GM19438 (cell line): ENCODE measurements around the gene TRNT1.

ENCODE experiments used
- ATAC-seq: cut with Tn5 transposase; IDR thresholded peaks from one replicate; pipeline ENCODE4 v1.9.1; 2021; ENCODE audit warnings: low read depth; ENCODE audit not compliant: unreplicated experiment

The TRNT1 gene

DNA sequence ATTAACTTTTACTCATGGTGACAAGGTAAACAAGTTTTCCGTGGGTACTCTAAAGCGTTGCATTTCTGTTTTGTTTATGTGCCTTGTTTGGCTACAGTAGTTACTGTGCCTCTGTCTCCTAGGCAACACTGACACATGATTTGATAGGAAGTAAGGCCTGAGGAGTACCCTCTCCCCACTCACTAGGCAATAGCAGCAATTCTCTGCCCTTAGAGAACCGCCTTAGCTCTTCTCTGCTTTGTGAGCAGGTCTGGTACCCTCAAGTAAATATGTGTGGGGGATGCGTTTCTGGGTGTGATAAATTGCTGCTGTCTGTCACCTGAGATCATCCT lies 16.5 kb upstream of the TRNT1 start, which contains the start of gene IL5RA:
TSS of gene IL5RA (minus strand) at position 76 of the 332 bp plus-strand sequence. CDS start 5,390 bp downstream, outside the sequence.
- peak; percentile 53 for ATAC-seq

DNA sequence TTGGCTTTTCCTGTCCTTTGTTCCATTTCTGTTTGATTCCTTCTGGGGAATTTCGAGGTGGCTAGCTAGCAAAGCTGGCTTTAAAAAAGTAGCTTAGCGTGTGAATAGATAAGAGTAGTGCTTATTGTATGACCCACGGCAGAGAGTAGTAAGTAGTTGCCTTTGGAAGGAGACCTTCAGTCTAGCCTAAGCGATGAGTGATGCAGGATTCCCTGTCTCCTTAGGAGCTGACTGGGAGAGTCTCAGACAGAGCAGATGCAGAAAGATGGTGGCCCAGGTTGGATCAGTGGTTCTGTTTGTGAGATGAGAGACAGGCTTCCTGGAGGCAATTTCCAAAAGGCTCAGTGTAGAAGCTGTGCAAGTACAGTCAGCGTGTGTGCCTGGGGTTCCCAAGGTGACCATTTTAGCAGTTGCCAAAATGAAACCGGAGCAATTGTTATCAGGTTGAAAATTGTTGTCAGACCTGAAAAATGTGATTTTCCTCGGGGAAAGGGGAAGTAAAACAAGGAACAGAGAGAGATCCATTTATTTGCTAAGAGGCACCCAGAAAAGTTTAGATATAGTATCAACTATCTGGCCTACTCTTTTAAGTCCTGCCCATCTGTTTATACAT lies 15.9 kb upstream of the TRNT1 start:
- peak; percentile 52 for ATAC-seq

DNA sequence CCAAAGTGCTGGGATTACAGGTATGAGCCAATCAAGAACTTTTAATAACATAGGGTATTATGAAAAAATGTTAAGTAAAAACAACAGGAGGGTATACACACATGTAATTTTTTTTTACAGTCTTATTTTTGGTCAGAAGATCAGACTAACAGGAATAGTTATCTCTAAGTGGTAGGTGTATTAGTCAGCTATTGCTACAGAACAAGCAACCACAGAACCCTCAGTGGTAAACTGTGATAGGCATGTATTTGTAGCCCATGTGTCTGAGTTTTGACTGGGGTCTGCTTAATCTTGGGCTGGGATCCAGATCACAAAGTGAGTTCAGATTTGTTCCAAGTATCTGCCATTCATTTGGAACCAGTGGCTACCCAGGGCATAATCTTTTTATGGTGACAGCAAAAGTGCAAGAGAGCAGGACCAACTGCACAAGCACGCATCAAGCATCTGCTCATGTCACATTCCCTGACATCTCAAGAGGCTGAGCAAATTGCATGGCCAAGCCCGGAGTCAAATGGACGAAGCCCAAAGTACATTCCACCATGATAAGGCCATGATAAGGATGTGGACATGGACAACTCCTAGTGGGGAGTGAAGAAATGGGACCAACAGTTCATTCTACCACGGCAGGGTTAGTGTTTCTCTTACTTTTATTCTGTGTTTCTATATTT lies 13.6 kb upstream of the TRNT1 start:
- no peak for ATAC-seq

DNA sequence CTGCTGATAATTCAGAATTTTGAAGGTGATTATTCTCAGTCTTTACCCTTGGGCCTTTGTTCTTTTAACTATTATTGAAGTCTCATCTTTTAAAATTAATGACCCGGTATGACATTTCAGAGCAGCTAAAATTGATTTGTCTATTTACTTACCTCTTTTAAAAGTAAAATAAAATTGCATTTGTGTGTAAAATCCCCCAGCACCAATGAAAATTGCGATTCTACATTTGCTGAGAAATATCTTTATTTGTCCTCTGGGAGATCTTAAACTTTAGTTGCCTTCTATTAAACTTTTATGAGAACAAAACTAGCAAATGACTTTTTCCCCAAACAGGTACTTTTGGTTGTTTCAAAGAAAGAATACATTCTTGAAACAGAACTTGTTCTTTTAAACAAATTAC lies 9.1 kb upstream of the TRNT1 start:
- ATAC-seq: no peak

DNA sequence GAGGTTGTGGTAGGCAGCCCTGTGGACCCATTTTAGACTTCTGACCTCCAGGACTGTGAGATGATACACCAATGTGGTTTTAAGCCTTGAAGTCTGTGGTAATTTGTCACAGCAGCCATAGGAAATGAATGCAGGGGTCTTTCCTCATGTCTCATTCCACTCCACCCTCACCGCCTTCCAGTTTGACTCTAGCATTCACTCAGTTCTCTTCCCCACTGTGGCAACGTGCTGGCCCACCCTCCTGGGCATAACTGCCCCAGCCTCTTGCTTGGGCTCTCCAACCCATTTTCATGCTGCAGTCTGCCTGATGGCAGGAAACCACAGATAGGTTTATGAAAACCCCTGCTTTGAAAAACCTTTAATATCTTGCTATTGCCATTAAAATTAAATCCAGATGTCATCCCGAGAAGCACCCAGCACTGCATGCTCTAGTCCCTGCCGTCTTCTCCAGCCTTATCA lies 7.3 kb upstream of the TRNT1 start:
- no peak for ATAC-seq

- no peak for ATAC-seq
These were observed 763 bp upstream of the TRNT1 start for GRCh38 chr3:3125977-3126376.

DNA sequence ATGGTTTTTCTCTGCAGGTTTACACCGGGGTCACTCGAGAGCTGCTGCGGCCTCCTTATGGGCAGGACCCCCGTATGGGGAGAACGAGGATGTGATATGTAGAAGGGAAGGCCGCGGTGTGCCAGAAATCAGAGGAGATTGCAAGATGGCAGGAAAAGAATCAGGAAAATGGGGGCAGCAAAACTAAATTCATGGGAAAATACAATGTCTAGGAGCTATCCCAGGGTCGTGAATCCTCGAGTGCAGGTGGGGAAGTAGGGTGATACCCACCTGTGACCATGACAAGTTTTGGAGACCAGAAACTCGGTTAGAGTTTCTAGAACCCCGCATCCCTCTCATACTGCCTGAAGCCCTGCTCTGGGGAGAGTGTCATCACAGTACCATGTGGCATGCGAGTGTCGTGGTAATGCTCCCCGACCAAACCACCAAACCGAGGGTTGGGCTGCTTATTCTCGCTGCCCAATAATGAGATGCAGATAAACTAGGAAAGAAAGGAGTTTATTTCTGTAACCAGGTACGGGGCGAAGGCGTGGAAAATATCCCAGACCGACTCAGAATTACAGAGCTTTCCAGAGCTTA lies 781 bp downstream of the TRNT1 start:
- ATAC-seq: peak; percentile 20

- no peak for ATAC-seq
These were observed 2.8 kb downstream of the TRNT1 start for GRCh38 chr3:3129579-3129978.

- ATAC-seq: no peak
These were observed 6.8 kb downstream of the TRNT1 start for GRCh38 chr3:3133500-3133899.

DNA sequence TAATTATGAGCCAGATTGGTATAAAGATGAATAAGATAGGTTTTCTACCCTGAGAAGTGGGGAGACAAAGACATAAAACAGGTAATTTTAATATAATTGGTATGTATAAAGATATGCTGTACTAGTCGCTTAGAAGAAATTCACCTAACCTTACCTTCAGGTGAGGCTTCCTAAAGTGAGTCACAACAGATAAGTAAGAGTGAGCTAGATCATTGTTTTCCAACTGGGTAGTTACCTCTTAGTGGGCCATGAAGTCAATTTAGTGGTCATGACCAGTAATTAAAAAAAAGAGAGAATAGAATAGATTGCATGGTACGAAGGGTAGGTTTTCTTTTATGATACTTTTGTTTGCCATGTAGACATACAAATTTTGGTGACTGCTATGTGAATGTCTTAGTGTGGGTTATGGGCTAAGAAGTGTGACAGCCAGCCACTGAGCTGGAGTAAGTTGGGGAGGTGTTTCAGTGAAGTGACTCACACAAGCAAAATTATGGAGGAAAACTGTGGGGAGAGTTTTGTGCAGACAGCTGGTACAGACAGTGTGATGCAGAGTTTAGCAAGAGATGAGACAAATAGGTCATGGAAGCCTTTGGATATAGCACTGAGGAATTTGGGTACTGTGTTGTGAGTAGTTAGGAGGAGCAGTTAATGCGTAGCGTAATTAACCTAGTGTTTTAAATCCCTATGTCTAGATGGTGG lies 8.2 kb downstream of the TRNT1 start:
- no peak for ATAC-seq

DNA sequence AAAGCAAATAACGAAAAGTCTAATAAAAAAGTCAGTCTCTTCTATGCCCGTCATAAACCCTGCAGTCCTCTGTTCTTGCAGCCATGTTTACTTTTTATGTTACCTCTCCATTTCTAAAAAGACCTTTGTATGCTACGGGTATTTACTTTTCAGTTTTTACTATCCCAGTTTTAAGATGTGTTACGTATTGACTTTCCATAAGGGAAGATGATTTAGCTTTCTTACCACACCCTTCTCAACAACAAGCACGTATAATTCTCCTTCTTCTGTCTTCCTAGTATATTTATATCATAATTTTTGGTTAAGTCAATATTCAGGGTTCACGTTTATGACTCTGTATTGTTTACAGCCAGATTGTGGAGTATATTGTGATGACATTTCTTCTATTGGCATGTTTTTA lies 10.8 kb downstream of the TRNT1 start:
- ATAC-seq: no peak

DNA sequence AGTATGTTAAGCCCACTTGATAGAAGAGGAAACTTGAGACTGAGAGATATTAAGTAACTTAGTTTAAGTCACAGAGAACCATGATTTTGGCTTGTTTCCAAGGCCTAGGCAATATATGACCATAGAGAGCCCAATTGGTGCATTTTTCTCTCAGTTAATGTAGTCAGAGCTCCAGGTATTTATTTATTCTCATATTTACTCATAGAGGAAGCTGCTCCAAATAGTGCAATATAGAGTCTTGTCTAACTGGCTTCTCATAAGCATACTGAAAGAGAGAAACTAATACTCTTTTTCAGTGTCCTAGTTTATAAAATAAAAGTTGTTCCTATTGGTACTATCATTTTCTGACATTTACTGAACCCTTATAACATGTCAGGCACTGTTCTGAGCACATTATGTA lies 15.2 kb downstream of the TRNT1 start:
- no peak for ATAC-seq

- no peak for ATAC-seq
These were observed 19.1 kb downstream of the TRNT1 start for GRCh38 chr3:3145831-3146230.

- no peak for ATAC-seq
These were observed 22.8 kb downstream of the TRNT1 start for GRCh38 chr3:3149560-3149959.

GRCh38 chr3:3151513-3151912 lies 24.8 kb downstream of the TRNT1 start:
- ATAC-seq: no peak

- no peak for ATAC-seq
These were observed 28.3 kb downstream of the TRNT1 start for GRCh38 chr3:3154879-3155610.

DNA sequence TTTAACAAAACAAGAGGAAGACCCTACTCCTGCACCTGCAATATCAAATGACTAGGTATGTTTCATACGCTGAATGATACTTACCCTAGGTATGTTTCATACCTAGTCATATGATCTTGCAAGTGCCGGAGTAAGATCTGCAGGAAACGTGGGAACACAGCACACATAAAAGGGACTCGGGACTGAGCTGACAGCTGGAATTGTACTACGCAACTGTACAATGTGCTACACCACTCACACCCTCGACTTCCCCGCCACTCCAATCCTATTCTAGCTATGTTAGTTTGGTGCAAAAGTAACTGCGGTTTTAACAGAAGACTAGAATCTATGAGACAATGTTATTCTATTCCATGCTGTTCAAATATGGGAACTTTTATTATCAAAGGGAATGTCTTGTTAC lies 30.7 kb downstream of the TRNT1 start:
- ATAC-seq: no peak

- ATAC-seq: no peak
These were observed 34.1 kb downstream of the TRNT1 start for GRCh38 chr3:3160826-3161225.

- ATAC-seq: no peak
These were observed 38.5 kb downstream of the TRNT1 start for GRCh38 chr3:3165241-3165640.

DNA sequence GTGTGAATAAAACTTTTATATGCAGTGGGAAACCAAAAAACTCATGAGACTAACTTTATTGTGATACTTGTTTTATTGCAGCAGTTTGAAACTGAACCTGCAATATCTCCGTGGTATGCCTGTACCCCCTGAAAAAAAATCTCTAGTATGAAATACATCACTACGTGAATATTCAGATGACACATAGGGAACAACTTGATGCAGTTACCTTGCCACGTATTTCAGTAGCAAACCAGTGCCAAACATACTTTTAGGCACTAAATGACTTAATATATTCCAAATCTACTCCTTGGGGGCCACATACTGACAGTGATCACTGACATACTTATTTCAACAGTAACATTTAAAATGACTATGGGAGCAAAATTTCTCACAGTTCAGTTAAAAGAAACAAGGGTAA lies 38.9 kb downstream of the TRNT1 start:
- no peak for ATAC-seq

DNA sequence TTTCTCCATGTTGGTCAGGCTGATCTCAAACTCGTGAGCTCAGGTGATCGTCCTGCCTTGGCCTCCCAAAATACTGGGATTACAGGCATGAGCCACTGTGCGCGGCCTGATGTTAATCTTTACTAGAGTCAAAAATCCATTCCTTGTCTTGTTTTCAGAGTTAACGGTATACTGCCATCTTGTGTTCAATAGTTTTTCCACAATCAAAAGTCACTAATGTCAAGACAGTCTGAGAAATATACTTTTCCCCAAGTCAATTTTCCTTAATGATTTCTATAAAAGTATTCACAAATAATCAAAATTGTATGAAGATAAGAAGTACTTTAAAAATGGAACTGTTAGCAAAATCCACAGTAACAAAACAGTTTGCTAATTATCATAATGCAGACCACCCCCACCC lies 44.3 kb downstream of the TRNT1 start:
- ATAC-seq: no peak
